Stimulated activated effector memory CD8-positive, alpha-beta T cell treated with anti-CD3 and anti-CD28 coated beads, Interleukin-12 subunit alpha, Interleukin-12 subunit beta, amount 100 ng/mL, for 72 hours (primary cell): ENCODE measurements around the gene DDR1.
A peak's percentile ranks its signal among the peaks of the same experiment; 100 is the strongest.

Source experiments
- ATAC-seq: fragments of 150-1000 bp; cut with Tn5 transposase; 2 replicates; pipeline ENCODE4 v1.10.0; 2021
- DNase-seq, 2 donors: peaks; one replicate each; pipeline ENCODE4 v3.0.0; 2021 to 2022; ENCODE audit warnings: low spot score in 2 of 2
- H3K27ac Mint-ChIP-seq: one replicate; pipeline ENCODE4 v1.8.0; 2022; ENCODE audit warnings: mild to moderate bottlenecking, mixed read lengths
- H3K36me3 Mint-ChIP-seq: one replicate; pipeline ENCODE4 v1.8.0; 2022; ENCODE audit warnings: mild to moderate bottlenecking, mixed read lengths
- H3K4me1 Mint-ChIP-seq: one replicate; pipeline ENCODE4 v1.8.0; 2022; ENCODE audit warnings: mixed read lengths
- H3K4me3 Mint-ChIP-seq: one replicate; pipeline ENCODE4 v1.8.0; 2022; ENCODE audit warnings: mild to moderate bottlenecking, mixed read lengths
- H3K9me3 Mint-ChIP-seq: one replicate; pipeline ENCODE4 v1.8.0; 2022; ENCODE audit warnings: mixed read lengths

DDR1 gene

DNA sequence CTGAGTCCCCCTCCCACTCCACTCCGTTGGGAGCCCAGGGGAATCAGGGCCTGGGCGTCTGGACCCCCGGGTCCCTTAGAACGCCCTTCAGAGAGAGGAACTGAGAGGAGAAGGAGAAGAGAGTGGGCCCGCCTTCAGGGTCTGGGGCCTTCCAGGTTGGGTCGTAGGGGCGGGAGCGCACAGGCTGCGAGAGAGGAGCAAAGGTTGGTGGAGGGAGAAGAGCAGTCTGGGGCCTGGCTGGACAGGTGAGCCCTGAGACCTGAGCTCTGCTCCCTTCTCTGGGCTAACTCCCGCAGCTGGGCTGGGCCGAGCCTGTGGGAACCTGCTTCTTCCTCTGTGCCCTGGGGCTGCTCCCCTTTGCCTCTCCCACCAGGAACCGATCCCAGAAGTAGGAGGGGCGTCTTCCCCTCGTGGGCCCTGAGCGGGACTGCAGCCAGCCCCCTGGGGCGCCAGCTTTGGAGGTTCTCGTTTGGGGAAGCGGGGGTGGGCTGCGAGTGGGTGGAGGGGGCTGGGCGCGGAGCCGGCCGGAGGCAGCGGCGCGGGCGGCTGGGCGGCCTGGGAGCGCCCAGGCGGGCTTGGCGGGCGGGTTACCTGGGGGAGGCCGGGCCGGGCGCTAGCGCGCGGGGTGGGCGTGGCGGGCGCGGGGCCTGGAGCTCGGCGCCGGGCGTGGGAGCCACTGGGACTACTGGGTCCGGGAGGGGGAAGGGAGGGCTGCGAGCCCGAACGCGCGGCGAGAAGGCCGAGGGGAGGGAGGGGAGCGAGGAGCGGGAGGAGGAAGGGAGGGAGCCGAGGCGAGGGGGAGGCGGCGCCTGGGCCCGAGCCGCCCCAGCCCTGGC lies at the start of gene DDR1:
Gene DDR1 (plus strand): TSS at position 835 of the 836 bp plus-strand sequence. CDS start 4,211 bp downstream, outside the sequence.
- H3K4me3 Mint-ChIP-seq, result peak within 1 kb of the TSS; percentile 73
- DNase-seq (peak in 1 of 2 donors; percentile 11), ATAC-seq (peak; percentile 72)
- H3K4me1 Mint-ChIP-seq, result peaks cover 31% of the 10 kb centered on the region
- peak within 1 kb of the TSS; percentile 87 for H3K27ac Mint-ChIP-seq
- no peaks in the 10 kb centered on the region for H3K36me3 Mint-ChIP-seq
- no peaks in the 10 kb centered on the region for H3K9me3 Mint-ChIP-seq

DNA sequence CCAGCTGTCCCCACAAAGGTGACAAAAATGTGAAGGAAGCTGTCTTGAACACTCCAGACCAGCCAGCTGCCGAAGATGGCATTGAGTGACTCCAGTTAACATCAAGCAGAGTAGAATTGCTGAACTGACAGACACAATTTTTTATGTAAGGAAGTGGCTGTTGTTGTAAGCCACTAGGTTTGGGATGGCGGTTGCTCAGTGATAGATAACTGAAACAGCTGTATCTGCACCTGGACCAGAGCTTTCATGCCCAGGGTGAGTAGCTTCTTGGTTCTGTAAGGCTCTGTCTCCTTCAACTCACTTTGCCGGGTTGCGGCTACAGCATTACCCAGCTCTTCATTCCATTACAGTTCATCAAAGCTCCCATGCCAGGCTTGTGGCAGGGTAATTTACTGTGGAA lies 49.7 kb upstream of the DDR1 start:
- no peak for ATAC-seq
- Mint-ChIP-seq H3K27ac (peak overlapping the region; percentile 85), H3K36me3 (no peaks in the 10 kb centered on the region), H3K4me1 (peaks cover 33% of the 10 kb centered on the region), H3K9me3 (no peaks in the 10 kb centered on the region), H3K4me3 (no peak overlapping the region)
- no peak for DNase-seq

- Mint-ChIP-seq H3K4me1 (peaks cover 24% of the 10 kb centered on the region), H3K27ac (no peak overlapping the region), H3K9me3 (no peaks in the 10 kb centered on the region), H3K4me3 (no peak overlapping the region), H3K36me3 (no peaks in the 10 kb centered on the region)
- DNase-seq (no peak), ATAC-seq (no peak)
These were observed 48.7 kb upstream of the DDR1 start for GRCh38 chr6:30835576-30835975.

DNA sequence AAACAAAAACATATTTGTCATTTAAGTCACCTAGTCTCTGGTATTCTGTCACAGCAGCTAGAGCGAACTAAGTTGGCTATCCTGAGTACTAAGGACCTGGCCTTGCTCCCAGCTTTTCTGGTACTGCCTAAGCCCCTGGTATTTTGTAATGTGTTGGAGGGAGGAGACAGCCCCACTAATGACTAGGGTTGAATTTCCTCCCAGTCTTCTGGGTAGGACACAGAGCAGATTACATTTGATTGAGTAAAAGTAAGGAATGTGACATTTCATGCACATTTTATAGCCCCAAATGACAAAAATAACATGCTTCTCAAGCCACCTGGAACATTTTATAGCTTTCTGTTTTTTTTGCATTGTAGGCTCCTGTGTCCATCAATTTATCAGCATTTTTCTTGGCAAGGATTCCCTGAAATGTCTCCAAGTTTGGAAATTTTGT lies 47.9 kb upstream of the DDR1 start:
- DNase-seq (no peak), ATAC-seq (no peak)
- Mint-ChIP-seq H3K27ac (no peak overlapping the region), H3K36me3 (no peaks in the 10 kb centered on the region), H3K4me3 (no peak overlapping the region), H3K9me3 (no peaks in the 10 kb centered on the region), H3K4me1 (peaks cover 15% of the 10 kb centered on the region)

DNA sequence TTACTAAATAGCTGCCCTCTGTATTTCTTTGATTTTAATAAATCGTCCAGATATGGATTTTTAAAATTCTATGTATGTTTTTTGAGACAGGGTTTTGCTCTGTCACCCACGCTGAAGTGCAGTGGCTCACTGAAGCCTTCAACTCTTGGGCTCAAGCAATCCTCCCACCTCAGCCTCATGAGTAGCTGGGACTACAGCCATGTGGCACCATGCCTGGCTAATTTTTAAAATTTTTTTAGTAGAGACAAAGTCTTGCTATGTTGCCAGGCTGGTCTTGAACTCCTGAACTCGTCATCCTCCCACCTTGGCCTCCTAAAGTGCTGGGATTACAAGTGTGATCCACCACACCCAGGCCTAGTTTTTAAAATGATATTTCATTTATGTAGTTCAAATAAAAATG lies 47.4 kb upstream of the DDR1 start:
- peaks cover 14% of the 10 kb centered on the region for H3K4me1 Mint-ChIP-seq
- no peaks in the 10 kb centered on the region for H3K36me3 Mint-ChIP-seq
- H3K27ac Mint-ChIP-seq, result no peak overlapping the region
- no peaks in the 10 kb centered on the region for H3K9me3 Mint-ChIP-seq
- H3K4me3 Mint-ChIP-seq, result no peak overlapping the region
- ATAC-seq (no peak), DNase-seq (no peak)

DNA sequence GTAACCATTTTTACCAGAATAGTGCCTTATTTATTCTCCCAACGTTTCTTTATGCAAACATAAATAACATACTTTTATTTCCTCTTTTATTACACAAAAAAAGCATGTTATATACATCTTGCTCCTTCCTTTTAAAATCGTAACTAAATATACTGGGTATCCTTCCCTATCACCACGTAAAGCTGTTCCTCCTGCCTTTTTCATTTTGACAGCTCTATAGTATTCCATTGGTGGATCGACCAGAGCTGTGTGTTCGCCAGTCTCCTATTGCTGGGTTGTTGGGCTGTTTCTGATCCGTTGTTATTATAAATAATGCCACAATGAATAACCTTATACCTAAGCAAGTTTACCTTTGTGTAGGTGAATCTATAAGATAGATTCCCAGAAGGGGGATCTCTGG lies 46.9 kb upstream of the DDR1 start:
- ATAC-seq, result no peak
- Mint-ChIP-seq H3K9me3 (no peaks in the 10 kb centered on the region), H3K36me3 (no peaks in the 10 kb centered on the region), H3K27ac (no peak overlapping the region), H3K4me3 (no peak overlapping the region), H3K4me1 (peaks cover 16% of the 10 kb centered on the region)
- DNase-seq, result no peak

DNA sequence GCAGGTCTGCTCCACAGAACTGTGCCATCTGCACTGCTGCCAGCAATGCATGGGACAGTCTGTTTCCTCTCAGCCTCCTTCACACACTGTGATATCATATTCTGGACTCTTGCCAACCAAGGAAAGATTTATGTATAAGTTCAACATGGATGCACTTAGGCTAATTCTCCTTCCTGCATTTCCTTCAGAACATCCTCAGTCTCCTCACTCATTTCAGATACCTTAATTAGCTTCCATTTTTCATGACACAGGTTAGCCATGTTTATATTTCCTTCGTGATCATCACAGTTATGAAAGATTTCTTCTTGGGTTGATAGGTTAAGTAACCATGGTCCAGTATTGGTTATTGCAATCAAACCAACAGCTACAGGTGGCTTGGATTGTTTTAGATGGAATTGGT lies 46.4 kb upstream of the DDR1 start:
- H3K4me3 Mint-ChIP-seq, result no peak overlapping the region
- H3K9me3 Mint-ChIP-seq, result no peaks in the 10 kb centered on the region
- ATAC-seq, result no peak
- no peaks in the 10 kb centered on the region for H3K36me3 Mint-ChIP-seq
- no peak overlapping the region for H3K27ac Mint-ChIP-seq
- no peak for DNase-seq
- peaks cover 16% of the 10 kb centered on the region for H3K4me1 Mint-ChIP-seq

DNA sequence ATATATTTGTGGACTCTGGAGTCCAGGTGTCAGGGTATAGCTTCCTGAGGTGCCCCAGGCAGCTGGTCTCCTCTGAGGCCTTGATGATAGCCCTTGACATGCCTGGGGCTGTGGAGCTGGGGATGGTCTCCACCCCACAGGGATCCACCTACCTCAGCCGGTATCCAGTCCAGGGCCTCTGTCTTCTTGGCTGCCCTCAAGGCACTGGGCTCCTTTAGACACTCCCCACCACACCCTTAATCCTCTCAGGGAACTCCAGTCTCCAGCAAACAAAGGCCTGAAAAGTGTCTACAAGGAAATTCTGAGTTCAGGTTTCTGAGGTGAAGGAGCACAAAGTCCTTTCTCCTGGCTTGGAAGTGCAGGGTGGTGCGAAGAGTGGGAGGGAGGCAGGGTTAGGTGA lies 44.6 kb upstream of the DDR1 start:
- Mint-ChIP-seq H3K27ac (peak overlapping the region; percentile 37), H3K9me3 (no peaks in the 10 kb centered on the region), H3K36me3 (no peaks in the 10 kb centered on the region), H3K4me3 (no peak overlapping the region), H3K4me1 (peaks cover 18% of the 10 kb centered on the region)
- no peak for ATAC-seq
- DNase-seq, result no peak

- H3K4me1 Mint-ChIP-seq, result peaks cover 12% of the 10 kb centered on the region
- peak overlapping the region; percentile 37 for H3K27ac Mint-ChIP-seq
- H3K4me3 Mint-ChIP-seq, result no peak overlapping the region
- DNase-seq, result no peak
- H3K36me3 Mint-ChIP-seq, result no peaks in the 10 kb centered on the region
- H3K9me3 Mint-ChIP-seq, result no peaks in the 10 kb centered on the region
- ATAC-seq, result no peak
These were observed 44.0 kb upstream of the DDR1 start for GRCh38 chr6:30840084-30840934.

- no peak overlapping the region for H3K4me3 Mint-ChIP-seq
- H3K27ac Mint-ChIP-seq, result no peak overlapping the region
- DNase-seq (no peak), ATAC-seq (no peak)
- H3K4me1 Mint-ChIP-seq, result peaks cover 12% of the 10 kb centered on the region
- no peaks in the 10 kb centered on the region for H3K9me3 Mint-ChIP-seq
- H3K36me3 Mint-ChIP-seq, result no peaks in the 10 kb centered on the region
These were observed 43.2 kb upstream of the DDR1 start for GRCh38 chr6:30840935-30841643.

DNA sequence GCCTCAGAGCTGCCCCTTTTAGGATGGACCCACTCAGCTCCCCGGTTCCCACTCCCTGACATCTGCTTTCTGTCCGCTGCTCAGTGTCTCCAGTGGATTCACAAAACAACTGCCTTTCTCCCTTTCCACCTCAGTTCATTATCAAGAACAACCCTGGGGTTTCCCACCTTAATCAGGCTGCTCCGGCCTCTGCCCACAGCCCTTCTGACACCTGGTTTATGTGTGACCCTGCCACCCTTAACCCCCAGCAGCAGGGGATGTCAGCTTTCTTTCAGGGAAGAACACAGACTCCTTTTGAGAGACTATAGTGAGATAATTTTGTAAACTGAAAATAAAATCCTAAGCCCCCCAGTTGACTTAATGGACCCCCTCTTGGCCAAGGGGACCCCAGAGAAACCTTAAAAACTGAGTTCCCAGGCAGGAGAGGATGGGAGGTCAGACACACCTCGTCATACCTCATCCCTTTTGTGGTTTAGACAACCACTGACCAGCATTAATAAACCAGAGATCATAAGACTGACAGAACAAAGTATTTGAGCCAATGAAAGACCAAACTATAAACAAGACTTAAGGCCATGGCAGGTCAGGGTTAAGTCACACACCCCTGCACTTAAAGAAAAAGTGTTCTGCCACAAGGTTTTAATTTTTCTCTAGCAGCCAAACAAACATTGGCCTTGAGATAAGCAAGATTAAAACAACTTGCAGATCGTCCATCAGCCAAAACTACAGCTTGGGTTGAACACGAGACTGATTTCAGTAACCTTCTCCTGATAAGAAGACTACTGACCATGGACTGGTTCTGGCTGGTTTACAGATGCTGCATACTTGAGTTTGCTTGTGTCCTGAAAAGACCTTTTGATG lies 42.4 kb upstream of the DDR1 start:
- no peak overlapping the region for H3K27ac Mint-ChIP-seq
- ATAC-seq (no peak), DNase-seq (no peak)
- H3K4me1 Mint-ChIP-seq, result peaks cover 12% of the 10 kb centered on the region
- no peak overlapping the region for H3K4me3 Mint-ChIP-seq
- no peaks in the 10 kb centered on the region for H3K36me3 Mint-ChIP-seq
- no peaks in the 10 kb centered on the region for H3K9me3 Mint-ChIP-seq

- Mint-ChIP-seq H3K9me3 (no peaks in the 10 kb centered on the region), H3K36me3 (no peaks in the 10 kb centered on the region), H3K4me3 (no peak overlapping the region), H3K4me1 (peaks cover 12% of the 10 kb centered on the region), H3K27ac (no peak overlapping the region)
- no peak for ATAC-seq
- no peak for DNase-seq
These were observed 41.3 kb upstream of the DDR1 start for GRCh38 chr6:30842754-30843610.

GRCh38 chr6:30843611-30843998 lies 40.7 kb upstream of the DDR1 start:
- Mint-ChIP-seq H3K4me3 (no peak overlapping the region), H3K27ac (no peak overlapping the region), H3K9me3 (no peaks in the 10 kb centered on the region)

DNA sequence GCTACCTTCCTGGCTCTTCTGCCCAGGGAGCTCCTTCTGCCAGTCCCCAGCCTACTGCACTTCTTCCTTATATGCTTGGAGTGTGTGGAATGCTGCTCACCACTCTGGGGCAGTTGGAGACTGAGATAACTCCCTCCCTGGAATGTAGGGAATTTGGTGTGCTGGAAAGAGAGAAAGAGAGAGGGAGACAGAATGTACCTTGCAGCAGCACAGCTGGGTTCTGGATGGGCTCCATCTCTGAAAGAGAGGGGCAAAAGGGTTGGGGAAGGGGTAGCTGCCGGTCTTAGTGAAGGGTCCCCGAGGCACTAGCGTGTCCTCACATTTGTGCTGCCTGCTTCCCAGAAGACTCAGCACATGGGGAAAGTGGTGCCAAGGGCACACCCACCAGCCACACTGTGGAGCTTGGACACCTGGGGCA lies 40.2 kb upstream of the DDR1 start:
- DNase-seq (no peak), ATAC-seq (no peak)
- H3K36me3 Mint-ChIP-seq, result no peaks in the 10 kb centered on the region
- H3K27ac Mint-ChIP-seq, result no peak overlapping the region
- no peak overlapping the region for H3K4me3 Mint-ChIP-seq
- peaks cover 12% of the 10 kb centered on the region for H3K4me1 Mint-ChIP-seq
- no peaks in the 10 kb centered on the region for H3K9me3 Mint-ChIP-seq

More at GRCh38 chr6:30843611-30843998, 40.7 kb upstream of the DDR1 start:
- Mint-ChIP-seq H3K36me3 (no peaks in the 10 kb centered on the region), H3K4me1 (peaks cover 12% of the 10 kb centered on the region)
- ATAC-seq (no peak), DNase-seq (no peak)
